ENCODE data around the gene NRG3. TPM values are rescaled to one million over a fixed set of nuclear protein-coding genes. Genes with fewer than 3 reads are reported as not detected.

The NRG3 gene
- total RNA-seq, 2 experiments from 2014 or later = not detected

- Histone ChIP-seq H3K9me3 (ENCODE audit: control insufficient read depth in 1 of 2, insufficient read depth in 1 of 2, low read length in 2 of 2) (peaks cover 0 to 5% of the 10 kb centered on the region in 2 experiments), H3K4me1 (ENCODE audit: insufficient read depth, low read length) (no peaks in the 10 kb centered on the region), H3K27ac (ENCODE audit: low read depth in 1 of 2, low read length in 2 of 2) (no peak overlapping the region), H3K4me3 (ENCODE audit: low read length) (no peak overlapping the region), H3K27me3 (ENCODE audit: control insufficient read depth in 1 of 2, insufficient read depth in 2 of 2, low read length in 2 of 2) (no peaks in the 10 kb centered on the region), H3K36me3 (ENCODE audit: insufficient read depth, low read length) (no peaks in the 10 kb centered on the region)
- H3K36me3 Mint-ChIP-seq (ENCODE audit: low read depth) = no peaks in the 10 kb centered on the region
- H3K4me1 Mint-ChIP-seq (ENCODE audit: low read depth) = no peaks in the 10 kb centered on the region
- TF ChIP-seq CTCF (IDR thresholded peaks at IDR 0.05) = peak; percentile 25
- intact Hi-C loops (cut with DNase I, micrococcal nuclease) = no loop called here
- DNase-seq (no peak), ATAC-seq (ENCODE audit: poor library complexity) (no peak)
- H3K9me3 Mint-ChIP-seq = no peaks in the 10 kb centered on the region
- POLR2A ChIA-PET = no interaction called here
- H3K4me3 Mint-ChIP-seq = no peak overlapping the region
- no peak overlapping the region for H3K27ac Mint-ChIP-seq
- H3K27me3 Mint-ChIP-seq = no peaks in the 10 kb centered on the region
- CTCF ChIA-PET = no interaction called here
These were observed 45.3 kb downstream of the NRG3 start for GRCh38 chr10:81920213-81920829.

- TF ChIP-seq CTCF (IDR thresholded peaks at IDR 0.05) = no peak
- no peak overlapping the region for H3K27ac Mint-ChIP-seq
- no peaks in the 10 kb centered on the region for H3K27me3 Mint-ChIP-seq
- H3K4me3 ChIP-seq (ENCODE audit: low read length) = no peak overlapping the region
- no peak overlapping the region for H3K4me3 Mint-ChIP-seq
- ChIA-PET POLR2A (no interaction called here), CTCF (no interaction called here)
- H3K27me3 ChIP-seq (ENCODE audit: control insufficient read depth in 1 of 2, insufficient read depth in 2 of 2, low read length in 2 of 2) = no peaks in the 10 kb centered on the region
- no peaks in the 10 kb centered on the region for H3K9me3 Mint-ChIP-seq
- no peaks in the 10 kb centered on the region for H3K36me3 ChIP-seq (ENCODE audit: insufficient read depth, low read length)
- DNase-seq (no peak), ATAC-seq (ENCODE audit: poor library complexity) (no peak)
- no peaks in the 10 kb centered on the region for H3K4me1 Mint-ChIP-seq (ENCODE audit: low read depth)
- H3K27ac ChIP-seq (ENCODE audit: low read depth in 1 of 2, low read length in 2 of 2) = no peak overlapping the region
- intact Hi-C loops (cut with DNase I, micrococcal nuclease) = no loop called here
- no peaks in the 10 kb centered on the region for H3K4me1 ChIP-seq (ENCODE audit: insufficient read depth, low read length)
- peaks cover 0 to 6% of the 10 kb centered on the region in 2 experiments for H3K9me3 ChIP-seq (ENCODE audit: control insufficient read depth in 1 of 2, insufficient read depth in 1 of 2, low read length in 2 of 2)
- H3K36me3 Mint-ChIP-seq (ENCODE audit: low read depth) = no peaks in the 10 kb centered on the region
These were observed 53.1 kb downstream of the NRG3 start for GRCh38 chr10:81928119-81928518.

GRCh38 chr10:81943583-81943982, 68.6 kb downstream of the NRG3 start:
- POLR2A ChIA-PET = no interaction called here
- Histone ChIP-seq H3K9me3 (ENCODE audit: control insufficient read depth in 1 of 2, insufficient read depth in 1 of 2, low read length in 2 of 2) (no peaks in the 10 kb centered on the region), H3K36me3 (ENCODE audit: insufficient read depth, low read length) (no peaks in the 10 kb centered on the region), H3K4me3 (ENCODE audit: low read length) (no peak overlapping the region), H3K4me1 (ENCODE audit: insufficient read depth, low read length) (no peaks in the 10 kb centered on the region), H3K27me3 (ENCODE audit: control insufficient read depth in 1 of 2, insufficient read depth in 2 of 2, low read length in 2 of 2) (no peaks in the 10 kb centered on the region), H3K27ac (ENCODE audit: low read depth in 1 of 2, low read length in 2 of 2) (no peak overlapping the region)
- no peak for DNase-seq
- H3K9me3 Mint-ChIP-seq = peaks cover 6% of the 10 kb centered on the region
- no peaks in the 10 kb centered on the region for H3K36me3 Mint-ChIP-seq (ENCODE audit: low read depth)
- H3K27ac Mint-ChIP-seq = no peak overlapping the region
- intact Hi-C loops (cut with DNase I, micrococcal nuclease) = no loop called here
- H3K4me1 Mint-ChIP-seq (ENCODE audit: low read depth) = no peaks in the 10 kb centered on the region
- no peak for TF ChIP-seq CTCF (IDR thresholded peaks at IDR 0.05)
- H3K27me3 Mint-ChIP-seq = no peaks in the 10 kb centered on the region
- CTCF ChIA-PET = no interaction called here
- H3K4me3 Mint-ChIP-seq = no peak overlapping the region
- ATAC-seq (ENCODE audit: poor library complexity) = no peak
